Trophoblast cell (in vitro differentiated cells and primary cell): ENCODE data around the gene TFPI.

Experiments
- DNase-seq, 2 donors: peaks; one replicate each; pipeline ENCODE4 v3.0.0-alpha.2; 2016
- H2AFZ ChIP-seq: 2 replicates; pipeline ENCODE4 v1.6.1; 2013; ENCODE audit warnings: low read length, moderate library complexity, mild to moderate bottlenecking; ENCODE audit not compliant: insufficient read depth, poor library complexity
- H2AK5ac ChIP-seq: 2 replicates; pipeline ENCODE4 v1.6.1; 2013; ENCODE audit warnings: mild to moderate bottlenecking, low read length
- H2BK120ac ChIP-seq: 2 replicates; pipeline ENCODE4 v1.6.1; 2013; ENCODE audit warnings: low read length, mild to moderate bottlenecking, moderate library complexity; ENCODE audit not compliant: insufficient read depth, poor library complexity
- H2BK12ac ChIP-seq: 2 replicates; pipeline ENCODE4 v1.6.1; 2013; ENCODE audit warnings: mild to moderate bottlenecking, low read length, moderate library complexity
- H2BK5ac ChIP-seq: 2 replicates; pipeline ENCODE4 v1.6.1; 2013; ENCODE audit warnings: low read length, low read depth, moderate library complexity, mild to moderate bottlenecking; ENCODE audit not compliant: poor library complexity
- H3K14ac ChIP-seq: 2 replicates; pipeline ENCODE4 v1.6.1; 2013; ENCODE audit warnings: mild to moderate bottlenecking, low read length
- H3K18ac ChIP-seq: 2 replicates; pipeline ENCODE4 v1.6.1; 2013; ENCODE audit warnings: mild to moderate bottlenecking, low read length
- H3K23ac ChIP-seq: 2 replicates; pipeline ENCODE4 v1.6.1; 2013; ENCODE audit warnings: low read length
- H3K27ac ChIP-seq: 2 replicates; pipeline ENCODE4 v1.5.1; 2013; ENCODE audit warnings: low read depth, mild to moderate bottlenecking, inconsistent platforms, low read length, moderate library complexity
- H3K27me3 ChIP-seq: 2 replicates; pipeline ENCODE4 v1.6.1; 2013; ENCODE audit warnings: inconsistent platforms, mild to moderate bottlenecking, low read length, moderate library complexity; ENCODE audit not compliant: insufficient read depth
- H3K36me3 ChIP-seq, 2 experiments: 1 replicate in 1 of 2; 2 replicates in 1 of 2; pipeline ENCODE4 v1.6.1; 2013; ENCODE audit warnings: low read length in 2 of 2, mild to moderate bottlenecking in 2 of 2, moderate library complexity in 1 of 2; ENCODE audit not compliant: insufficient read depth in 2 of 2, control insufficient read depth in 1 of 2
- H3K4ac ChIP-seq: 2 replicates; pipeline ENCODE4 v1.6.1; 2013; ENCODE audit warnings: low read depth, mild to moderate bottlenecking, low read length, moderate library complexity
- H3K4me1 ChIP-seq, 2 experiments: 1 replicate in 1 of 2; 2 replicates in 1 of 2; pipeline ENCODE4 v1.6.1; 2013; ENCODE audit warnings: low read length in 2 of 2, mild to moderate bottlenecking in 2 of 2, moderate library complexity in 1 of 2; ENCODE audit not compliant: insufficient read depth in 2 of 2, control insufficient read depth in 1 of 2
- H3K4me2 ChIP-seq: 2 replicates; pipeline ENCODE4 v1.6.1; 2013; ENCODE audit warnings: inconsistent platforms, mild to moderate bottlenecking, low read length, moderate library complexity
- H3K4me3 ChIP-seq: 2 replicates; pipeline ENCODE4 v1.5.1; 2013; ENCODE audit warnings: mild to moderate bottlenecking, low read depth, low read length, inconsistent platforms
- H3K79me1 ChIP-seq: one replicate; pipeline ENCODE4 v1.6.1; 2013; ENCODE audit warnings: low read length
- H3K79me2 ChIP-seq: 2 replicates; pipeline ENCODE4 v1.6.1; 2013; ENCODE audit warnings: low read length, mild to moderate bottlenecking; ENCODE audit not compliant: control insufficient read depth, insufficient read depth, poor library complexity
- H3K9ac ChIP-seq: 2 replicates; pipeline ENCODE4 v1.6.1; 2013; ENCODE audit warnings: mild to moderate bottlenecking, low read length
- H3K9me3 ChIP-seq: 2 replicates; pipeline ENCODE4 v1.6.1; 2013; ENCODE audit warnings: low read depth, mild to moderate bottlenecking, control low read depth, inconsistent platforms, low read length; ENCODE audit not compliant: insufficient read depth
- H4K12ac ChIP-seq: 2 replicates; pipeline ENCODE4 v1.6.1; 2013; ENCODE audit warnings: low read depth, mild to moderate bottlenecking, low read length, moderate library complexity
- H4K8ac ChIP-seq: 2 replicates; pipeline ENCODE4 v1.6.1; 2013; ENCODE audit warnings: low read depth, mild to moderate bottlenecking, low read length, moderate library complexity
- H4K91ac ChIP-seq: one replicate; pipeline ENCODE4 v1.6.1; 2013; ENCODE audit warnings: low read depth, mild to moderate bottlenecking, low read length, moderate library complexity
- WGBS: extraction: QIAGEN DNeasy Blood & Tissue Kit; methylation state at CpG from one replicate; pipeline ENCODE4 v1.1.7; 2013; ENCODE audit warnings: missing lambda C conversion rate; ENCODE audit not compliant: insufficient read length, insufficient coverage; ENCODE audit errors: extremely low coverage; 5-methylcytosine and 5-hydroxymethylcytosine counted together

The TFPI gene

DNA sequence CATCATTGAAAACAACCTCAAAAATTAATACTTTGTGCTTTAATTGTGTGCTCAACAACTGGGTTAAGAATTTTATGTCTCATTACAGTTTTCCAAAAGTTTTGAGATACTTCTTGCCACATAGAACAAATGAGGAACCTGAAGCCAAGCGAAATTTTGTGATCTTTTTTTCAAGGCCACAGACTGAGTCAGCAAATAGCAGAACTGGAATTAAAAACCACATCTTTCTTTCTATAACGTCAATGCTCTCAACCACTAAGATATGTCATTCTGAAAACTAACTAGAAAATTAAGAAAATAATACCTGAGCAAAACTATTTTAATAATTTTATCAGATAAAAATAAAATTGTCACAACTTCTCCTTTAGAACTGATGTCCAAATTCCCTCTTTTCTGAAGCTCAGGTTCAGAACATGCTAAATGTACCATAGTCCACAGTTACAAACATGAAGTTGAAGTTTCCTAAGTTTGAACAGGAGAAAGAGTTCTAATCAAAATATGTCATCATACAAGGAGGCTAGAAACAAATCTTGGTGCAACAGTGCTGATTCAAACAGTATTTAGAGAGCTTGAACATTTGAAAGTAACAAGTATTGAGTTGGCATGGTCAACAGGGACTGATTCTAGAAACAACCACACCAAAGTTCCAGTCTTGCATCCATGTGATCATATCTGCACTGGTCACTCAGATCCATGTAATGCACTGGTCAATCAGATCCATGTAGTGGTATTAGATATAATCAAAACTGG lies 78.6 kb downstream of the TFPI start:
- no peaks in the 10 kb centered on the region for H3K36me3 ChIP-seq

DNA sequence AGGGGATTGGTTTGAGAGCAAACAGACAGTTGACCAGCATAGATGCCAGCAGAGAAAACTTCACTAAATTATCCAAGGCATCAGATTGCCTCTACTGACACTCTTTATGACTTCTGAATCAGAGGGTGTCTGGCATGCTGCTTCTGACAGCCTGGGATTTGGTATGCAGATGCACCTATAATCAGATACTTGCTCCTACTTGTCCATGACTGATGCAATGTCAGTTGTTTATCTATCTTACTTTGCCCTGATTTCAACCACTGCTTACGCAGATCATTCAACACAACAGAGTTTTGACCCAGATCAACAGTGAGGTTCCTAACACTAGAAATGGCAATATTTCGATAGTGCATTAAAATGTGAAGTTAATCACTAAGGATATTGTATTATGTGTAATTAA lies 83.5 kb downstream of the TFPI start:
- Histone ChIP-seq H3K4me1 (no peaks in the 10 kb centered on the region), H3K18ac (no peak overlapping the region), H3K27me3 (no peaks in the 10 kb centered on the region), H2AFZ (no peak overlapping the region), H3K4ac (no peak overlapping the region), H3K79me1 (peaks cover 3% of the 10 kb centered on the region), H3K36me3 (no peaks in the 10 kb centered on the region), H3K23ac (no peak overlapping the region), H3K27ac (no peak overlapping the region), H3K79me2 (no peaks in the 10 kb centered on the region), H2BK5ac (no peak overlapping the region), H3K9me3 (no peaks in the 10 kb centered on the region), H3K4me3 (no peak overlapping the region), H4K8ac (no peak overlapping the region), H3K4me2 (no peak overlapping the region), H2BK120ac (no peak overlapping the region), H4K12ac (no peak overlapping the region), H2BK12ac (no peak overlapping the region), H3K14ac (no peak overlapping the region), H4K91ac (no peak overlapping the region), H3K9ac (no peak overlapping the region), H2AK5ac (no peak overlapping the region)
- DNase-seq: peak in 1 of 2 donors; percentile 20
- WGBS: no CpG with 5 or more reads among the region's 2 CpGs

More for the DNA sequence above, 78.6 kb downstream of the TFPI start:
- H3K4ac ChIP-seq: no peak overlapping the region
- no peaks in the 10 kb centered on the region for H3K79me1 ChIP-seq
- H2AK5ac ChIP-seq: no peak overlapping the region
- H3K4me3 ChIP-seq: no peak overlapping the region
- no peak overlapping the region for H2BK12ac ChIP-seq
- no peaks in the 10 kb centered on the region for H3K9me3 ChIP-seq
- no CpG with 5 or more reads among the region's 2 CpGs for WGBS
- H3K27me3 ChIP-seq: no peaks in the 10 kb centered on the region
- no peak overlapping the region for H3K27ac ChIP-seq
- no peak overlapping the region for H2BK120ac ChIP-seq
- H3K23ac ChIP-seq: no peak overlapping the region
- DNase-seq: no peak
- H2BK5ac ChIP-seq: no peak overlapping the region
- no peak overlapping the region for H3K9ac ChIP-seq
- H4K12ac ChIP-seq: no peak overlapping the region
- no peak overlapping the region for H4K8ac ChIP-seq
- H2AFZ ChIP-seq: no peak overlapping the region
- no peak overlapping the region for H4K91ac ChIP-seq
- no peak overlapping the region for H3K4me2 ChIP-seq
- no peak overlapping the region for H3K14ac ChIP-seq
- no peaks in the 10 kb centered on the region for H3K4me1 ChIP-seq
- H3K18ac ChIP-seq: no peak overlapping the region
- no peaks in the 10 kb centered on the region for H3K79me2 ChIP-seq

GRCh38 chr2:187469538-187469937 lies 84.7 kb downstream of the TFPI start:
- H2AK5ac ChIP-seq: no peak overlapping the region
- no peak overlapping the region for H3K4me2 ChIP-seq
- no peak overlapping the region for H3K18ac ChIP-seq
- no peak overlapping the region for H3K4me3 ChIP-seq
- H3K14ac ChIP-seq: no peak overlapping the region
- no peak overlapping the region for H2BK12ac ChIP-seq
- H3K79me2 ChIP-seq: no peaks in the 10 kb centered on the region
- H3K27me3 ChIP-seq: no peaks in the 10 kb centered on the region
- no peak overlapping the region for H3K9ac ChIP-seq
- H3K79me1 ChIP-seq: peaks cover 3% of the 10 kb centered on the region
- no peak overlapping the region for H4K91ac ChIP-seq
- no peak overlapping the region for H4K12ac ChIP-seq
- H3K4me1 ChIP-seq: no peaks in the 10 kb centered on the region
- no peak overlapping the region for H3K27ac ChIP-seq
- no peak for DNase-seq
- no peak overlapping the region for H2AFZ ChIP-seq
- no peak overlapping the region for H3K4ac ChIP-seq
- H2BK5ac ChIP-seq: no peak overlapping the region
- H3K23ac ChIP-seq: no peak overlapping the region
- H3K9me3 ChIP-seq: no peaks in the 10 kb centered on the region
- no peaks in the 10 kb centered on the region for H3K36me3 ChIP-seq
- H4K8ac ChIP-seq: no peak overlapping the region
- H2BK120ac ChIP-seq: no peak overlapping the region

- Histone ChIP-seq H2BK5ac (no peak overlapping the region), H3K9me3 (no peaks in the 10 kb centered on the region), H3K4me1 (no peaks in the 10 kb centered on the region), H3K27me3 (no peaks in the 10 kb centered on the region), H3K79me1 (peaks cover 3% of the 10 kb centered on the region), H4K12ac (no peak overlapping the region), H3K23ac (no peak overlapping the region), H3K18ac (no peak overlapping the region), H3K9ac (no peak overlapping the region), H3K4me3 (no peak overlapping the region), H2BK12ac (no peak overlapping the region), H3K4me2 (no peak overlapping the region), H3K36me3 (no peaks in the 10 kb centered on the region), H4K91ac (no peak overlapping the region), H2AK5ac (no peak overlapping the region), H3K27ac (no peak overlapping the region), H2BK120ac (no peak overlapping the region), H3K79me2 (no peaks in the 10 kb centered on the region), H2AFZ (no peak overlapping the region), H3K14ac (no peak overlapping the region), H3K4ac (no peak overlapping the region), H4K8ac (no peak overlapping the region)
- DNase-seq: peak in 1 of 2 donors; percentile 58
Observed at GRCh38 chr2:187468262-187468661, 86.0 kb downstream of the TFPI start.
